Type B pancreatic cell (in vitro differentiated cells): Measurements from ENCODE around the gene ELL2. TPM values are rescaled to one million over a fixed set of nuclear protein-coding genes. Genes with fewer than 3 reads are reported as not detected.

Experiments used
- DNase-seq: peaks from one replicate; pipeline ENCODE4 v3.0.0; 2021; ENCODE audit warnings: mixed read lengths; ENCODE audit not compliant: unreplicated experiment; ENCODE audit errors: extremely low spot score
- H3K27ac Mint-ChIP-seq: 2 replicates; pipeline ENCODE4 v1.8.0; 2021; ENCODE audit warnings: mild to moderate bottlenecking, mixed read lengths
- H3K27me3 Mint-ChIP-seq: 2 replicates; pipeline ENCODE4 v1.8.0; 2021; ENCODE audit warnings: mixed read lengths
- H3K36me3 Mint-ChIP-seq: 2 replicates; pipeline ENCODE4 v1.8.0; 2021; ENCODE audit warnings: mixed read lengths
- H3K4me1 Mint-ChIP-seq: one replicate; pipeline ENCODE4 v1.8.0; 2021; ENCODE audit warnings: mixed read lengths; ENCODE audit not compliant: unreplicated experiment
- H3K4me3 Mint-ChIP-seq: 2 replicates; pipeline ENCODE4 v1.8.0; 2021; ENCODE audit warnings: mild to moderate bottlenecking, mixed read lengths
- H3K9me3 Mint-ChIP-seq: 2 replicates; pipeline ENCODE4 v1.8.0; 2021; ENCODE audit warnings: mixed read lengths
- total RNA-seq: library from RNA; stranded (reverse); gene quantifications from 2 replicates; pipeline ENCODE4 v1.2.1, GENCODE V29; 2021; ENCODE audit warnings: low replicate concordance
- TF ChIP-seq, protein P1 (sequence below): fragments of 200-600 bp; sonication (generic); conservative IDR thresholded peaks from 2 replicates; pipeline ENCODE4 v1.5.0; 2021; ENCODE audit warnings: antibody characterized with exemption, mild to moderate bottlenecking

The ELL2 gene
- total RNA-seq, 1 donor from 2014 or later = 33.9 TPM

- no peaks in the 10 kb centered on the region for H3K27me3 Mint-ChIP-seq
- H3K27ac Mint-ChIP-seq = no peak overlapping the region
- no peak overlapping the region for H3K4me3 Mint-ChIP-seq
- peaks cover under 1% of the 10 kb centered on the region for H3K9me3 Mint-ChIP-seq
- TF ChIP-seq, protein P1, sequence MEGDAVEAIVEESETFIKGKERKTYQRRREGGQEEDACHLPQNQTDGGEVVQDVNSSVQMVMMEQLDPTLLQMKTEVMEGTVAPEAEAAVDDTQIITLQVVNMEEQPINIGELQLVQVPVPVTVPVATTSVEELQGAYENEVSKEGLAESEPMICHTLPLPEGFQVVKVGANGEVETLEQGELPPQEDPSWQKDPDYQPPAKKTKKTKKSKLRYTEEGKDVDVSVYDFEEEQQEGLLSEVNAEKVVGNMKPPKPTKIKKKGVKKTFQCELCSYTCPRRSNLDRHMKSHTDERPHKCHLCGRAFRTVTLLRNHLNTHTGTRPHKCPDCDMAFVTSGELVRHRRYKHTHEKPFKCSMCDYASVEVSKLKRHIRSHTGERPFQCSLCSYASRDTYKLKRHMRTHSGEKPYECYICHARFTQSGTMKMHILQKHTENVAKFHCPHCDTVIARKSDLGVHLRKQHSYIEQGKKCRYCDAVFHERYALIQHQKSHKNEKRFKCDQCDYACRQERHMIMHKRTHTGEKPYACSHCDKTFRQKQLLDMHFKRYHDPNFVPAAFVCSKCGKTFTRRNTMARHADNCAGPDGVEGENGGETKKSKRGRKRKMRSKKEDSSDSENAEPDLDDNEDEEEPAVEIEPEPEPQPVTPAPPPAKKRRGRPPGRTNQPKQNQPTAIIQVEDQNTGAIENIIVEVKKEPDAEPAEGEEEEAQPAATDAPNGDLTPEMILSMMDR = no peak
- DNase-seq = no peak
- H3K36me3 Mint-ChIP-seq = no peaks in the 10 kb centered on the region
- peaks cover 5% of the 10 kb centered on the region for H3K4me1 Mint-ChIP-seq
Measured at GRCh38 chr5:95946451-95946850, 15.2 kb downstream of the ELL2 start.

GRCh38 chr5:95942968-95943367, 18.7 kb downstream of the ELL2 start:
- H3K4me3 Mint-ChIP-seq = no peak overlapping the region
- H3K27ac Mint-ChIP-seq = no peak overlapping the region
- peaks cover 12% of the 10 kb centered on the region for H3K4me1 Mint-ChIP-seq
- no peak for DNase-seq
- TF ChIP-seq, protein P1 = no peak
- H3K27me3 Mint-ChIP-seq = no peaks in the 10 kb centered on the region
- no peaks in the 10 kb centered on the region for H3K9me3 Mint-ChIP-seq
- H3K36me3 Mint-ChIP-seq = no peaks in the 10 kb centered on the region

GRCh38 chr5:95942414-95942813, 19.2 kb downstream of the ELL2 start:
- peaks cover 12% of the 10 kb centered on the region for H3K4me1 Mint-ChIP-seq
- DNase-seq = no peak
- no peaks in the 10 kb centered on the region for H3K36me3 Mint-ChIP-seq
- H3K27ac Mint-ChIP-seq = no peak overlapping the region
- no peaks in the 10 kb centered on the region for H3K27me3 Mint-ChIP-seq
- H3K4me3 Mint-ChIP-seq = no peak overlapping the region
- H3K9me3 Mint-ChIP-seq = no peaks in the 10 kb centered on the region
- TF ChIP-seq, protein P1 = no peak

GRCh38 chr5:95941756-95942155, 19.9 kb downstream of the ELL2 start:
- Mint-ChIP-seq H3K27ac (no peak overlapping the region), H3K9me3 (no peaks in the 10 kb centered on the region), H3K4me1 (peaks cover 12% of the 10 kb centered on the region), H3K4me3 (no peak overlapping the region), H3K27me3 (no peaks in the 10 kb centered on the region), H3K36me3 (no peaks in the 10 kb centered on the region)
- TF ChIP-seq, protein P1 = no peak
- no peak for DNase-seq

DNA sequence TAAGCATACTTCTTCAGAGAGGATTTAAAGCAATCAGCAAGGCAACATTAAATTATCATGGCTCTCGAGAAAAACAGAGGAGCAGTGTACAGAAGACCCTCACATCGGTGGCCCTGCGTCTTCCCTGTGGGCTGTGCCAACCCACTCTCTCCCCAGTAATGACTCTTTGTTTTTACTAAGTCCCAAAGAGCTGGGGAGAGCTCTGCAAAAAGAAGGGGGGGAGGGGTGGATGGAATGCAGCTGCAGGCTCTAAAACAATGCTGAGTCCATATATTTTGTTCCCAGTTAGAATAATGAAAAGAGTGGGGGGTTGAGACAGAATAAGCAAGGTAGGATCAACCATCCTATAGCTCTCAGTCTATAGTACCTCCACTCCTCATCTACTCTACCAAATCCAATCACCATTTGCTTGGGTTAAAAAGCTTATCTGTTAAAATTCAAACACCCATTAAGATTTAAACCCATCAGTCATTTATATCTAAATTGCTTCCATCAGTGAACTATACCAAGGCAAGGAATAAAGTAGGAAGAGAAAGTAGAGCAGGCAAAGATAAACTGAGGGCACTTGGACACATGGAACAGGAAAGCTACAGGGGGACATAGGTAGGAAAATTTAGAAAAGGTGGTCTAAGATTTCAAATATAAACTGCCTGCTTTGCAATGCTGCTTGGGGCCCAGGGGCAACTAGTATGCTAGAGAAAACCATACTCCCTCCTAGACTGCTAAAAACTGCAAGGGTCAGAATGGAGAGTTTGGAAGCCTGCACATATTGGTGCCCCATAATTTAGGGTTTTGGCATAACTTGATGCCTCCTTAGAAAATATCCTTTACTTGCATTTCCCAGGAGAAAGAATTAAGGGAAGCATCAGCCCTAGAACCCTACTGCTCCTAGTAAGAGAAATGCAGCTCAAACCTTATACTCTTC, 20.6 kb downstream of the ELL2 start:
- H3K27me3 Mint-ChIP-seq = no peaks in the 10 kb centered on the region
- TF ChIP-seq, protein P1 = no peak
- peaks cover 3% of the 10 kb centered on the region for H3K36me3 Mint-ChIP-seq
- no peak overlapping the region for H3K27ac Mint-ChIP-seq
- H3K4me3 Mint-ChIP-seq = no peak overlapping the region
- peaks cover 12% of the 10 kb centered on the region for H3K4me1 Mint-ChIP-seq
- no peak for DNase-seq
- H3K9me3 Mint-ChIP-seq = no peaks in the 10 kb centered on the region
